Liver (tissue), 9 donors: ENCODE measurements around the gene PPP6R2. TPM values are rescaled to one million over a fixed set of nuclear protein-coding genes. Genes with fewer than 3 reads are reported as not detected.

Source experiments
- DNase-seq: peaks from one replicate; pipeline ENCODE4 v3.0.0-alpha.2; 2017; ENCODE audit warnings: low spot score
- H3K27ac ChIP-seq, 2 donors: one replicate each; pipeline ENCODE4 v1.7.0; 2013; ENCODE audit warnings: inconsistent platforms in 2 of 2, low read length in 2 of 2, control low read depth in 1 of 2, low read depth in 1 of 2, mild to moderate bottlenecking in 1 of 2
- H3K27me3 ChIP-seq, 4 donors: one replicate each; pipeline versions ENCODE4 v1.6.1 to v1.7.0; 2013; ENCODE audit warnings: low read length in 3 of 4, inconsistent platforms in 1 of 4, mild to moderate bottlenecking in 1 of 4, moderate library complexity in 1 of 4; ENCODE audit not compliant: control insufficient read depth in 4 of 4, insufficient read depth in 4 of 4
- H3K36me3 ChIP-seq, 4 donors: one replicate each; pipeline versions ENCODE4 v1.6.1 to v1.7.0; 2013; ENCODE audit warnings: low read length in 3 of 4, mild to moderate bottlenecking in 3 of 4, low read depth in 1 of 4, moderate library complexity in 1 of 4; ENCODE audit not compliant: control insufficient read depth in 4 of 4, insufficient read depth in 3 of 4
- H3K4me1 ChIP-seq, 4 donors: one replicate each; pipeline versions ENCODE4 v1.6.1 to v1.7.0; 2013; ENCODE audit warnings: low read length in 3 of 4, mild to moderate bottlenecking in 3 of 4, moderate library complexity in 1 of 4; ENCODE audit not compliant: control insufficient read depth in 4 of 4, insufficient read depth in 4 of 4
- H3K4me3 ChIP-seq, 3 donors: one replicate each; pipeline versions ENCODE4 v1.6.1 to v1.7.0; 2013; ENCODE audit warnings: low read length in 3 of 3, control low read depth in 1 of 3, low read depth in 1 of 3, mild to moderate bottlenecking in 1 of 3
- H3K9ac ChIP-seq, 2 donors: one replicate each; pipeline ENCODE4 v1.7.0; 2013; ENCODE audit warnings: low read length in 2 of 2, mild to moderate bottlenecking in 2 of 2, moderate library complexity in 2 of 2, control low read depth in 1 of 2, low read depth in 1 of 2
- H3K9me3 ChIP-seq, 4 donors: one replicate each; pipeline versions ENCODE4 v1.6.1 to v1.7.0; 2013; ENCODE audit warnings: low read length in 3 of 4; ENCODE audit not compliant: control insufficient read depth in 4 of 4
- EGR1 ChIP-seq, 2 donors: IDR thresholded peaks; 2 replicates each; pipeline ENCODE4 v1.6.1; 2016 to 2018; ENCODE audit warnings: antibody characterized with exemption in 2 of 2, low read depth in 2 of 2
- FOXA1 ChIP-seq: IDR thresholded peaks from 2 replicates; pipeline ENCODE4 v1.6.1; 2016; ENCODE audit warnings: antibody characterized with exemption
- FOXA2 ChIP-seq: IDR thresholded peaks from 2 replicates; pipeline ENCODE4 v1.6.1; 2016; ENCODE audit warnings: antibody characterized with exemption
- GABPA ChIP-seq, 2 donors: IDR thresholded peaks in 1 of 2; conservative IDR thresholded peaks in 1 of 2; 2 replicates each; pipeline ENCODE4 v1.6.1; 2016; ENCODE audit warnings: antibody characterized with exemption in 2 of 2, mild to moderate bottlenecking in 1 of 2, moderate library complexity in 1 of 2
- HNF4A ChIP-seq, 2 donors: conservative IDR thresholded peaks; 2 replicates each; pipeline ENCODE4 v1.6.1; 2016; ENCODE audit warnings: antibody characterized with exemption in 2 of 2, mild to moderate bottlenecking in 2 of 2
- HNF4G ChIP-seq: IDR thresholded peaks from 2 replicates; pipeline ENCODE4 v1.6.1; 2016; ENCODE audit warnings: antibody characterized with exemption
- JUND ChIP-seq, 2 donors: IDR thresholded peaks; 2 replicates each; pipeline ENCODE4 v1.6.1; 2016; ENCODE audit warnings: antibody characterized with exemption in 2 of 2
- NR2F2 ChIP-seq: IDR thresholded peaks from 2 replicates; pipeline ENCODE4 v1.6.1; 2016; ENCODE audit warnings: antibody characterized with exemption
- RAD21 ChIP-seq, 2 donors: IDR thresholded peaks; 2 replicates each; pipeline ENCODE4 v1.6.1; 2016; ENCODE audit warnings: antibody characterized with exemption in 2 of 2, mild to moderate bottlenecking in 2 of 2
- RXRA ChIP-seq, 2 donors: IDR thresholded peaks; 2 replicates each; pipeline ENCODE4 v1.6.1; 2017 to 2018; ENCODE audit warnings: antibody characterized with exemption in 2 of 2, mild to moderate bottlenecking in 1 of 2
- SP1 ChIP-seq: IDR thresholded peaks from 2 replicates; pipeline ENCODE4 v1.6.1; 2018; ENCODE audit warnings: antibody characterized with exemption, mild to moderate bottlenecking
- TAF1 ChIP-seq: conservative IDR thresholded peaks from 2 replicates; pipeline ENCODE4 v1.6.1; 2016; ENCODE audit warnings: antibody characterized with exemption, mild to moderate bottlenecking
- YY1 ChIP-seq: IDR thresholded peaks from 2 replicates; pipeline ENCODE4 v1.6.1; 2016; ENCODE audit warnings: antibody characterized with exemption, mild to moderate bottlenecking
- WGBS: extraction: QIAGEN DNeasy Blood & Tissue Kit; methylation state at CpG from one replicate; pipeline ENCODE4 v1.1.7; 2013; 5-methylcytosine and 5-hydroxymethylcytosine counted together
- polyA plus RNA-seq, 2 donors: library from polyadenylated mRNA; stranded (reverse) in 1 of 2; unstranded in 1 of 2; fragments of 200-250 nt in 1 of 2; fragments of >200 nt in 1 of 2; fragmentation: Nextera tagmentation in 1 of 2; extraction: Ambion mirVana in 1 of 2; gene quantifications; one replicate each; pipeline versions ENCODE4 v1.2.1 to v1.2.3, GENCODE V29; 2013 to 2015
- total RNA-seq, 2 donors: library from RNA; depleted of rRNA; stranded (reverse); fragments of >200 nt; gene quantifications; one replicate each; pipeline ENCODE4 v1.2.3, GENCODE V29; 2014
- TF ChIP-seq, protein P1 (sequence below): IDR thresholded peaks from 2 replicates; pipeline ENCODE4 v1.6.1; 2016; ENCODE audit warnings: antibody characterized with exemption
- TF ChIP-seq, protein P2 (sequence below): IDR thresholded peaks from 2 replicates; pipeline ENCODE4 v1.6.1; 2016; ENCODE audit warnings: antibody characterized with exemption
- TF ChIP-seq, protein P3 (sequence below): IDR thresholded peaks from 2 replicates; pipeline ENCODE4 v1.6.1; 2016; ENCODE audit warnings: antibody characterized with exemption
- TF ChIP-seq, protein P4 (sequence below): IDR thresholded peaks from 2 replicates; pipeline ENCODE4 v1.6.1; 2016; ENCODE audit warnings: antibody characterized with exemption, mild to moderate bottlenecking
- donor health status: healthy.
- donor health status: healthy.
- donor health status: healthy.
- donor health status: healthy.
- donor health status: healthy.

The PPP6R2 gene
- total and polyA plus RNA-seq, 4 donors = 28.8 to 117 (median 47.2) TPM

DNA sequence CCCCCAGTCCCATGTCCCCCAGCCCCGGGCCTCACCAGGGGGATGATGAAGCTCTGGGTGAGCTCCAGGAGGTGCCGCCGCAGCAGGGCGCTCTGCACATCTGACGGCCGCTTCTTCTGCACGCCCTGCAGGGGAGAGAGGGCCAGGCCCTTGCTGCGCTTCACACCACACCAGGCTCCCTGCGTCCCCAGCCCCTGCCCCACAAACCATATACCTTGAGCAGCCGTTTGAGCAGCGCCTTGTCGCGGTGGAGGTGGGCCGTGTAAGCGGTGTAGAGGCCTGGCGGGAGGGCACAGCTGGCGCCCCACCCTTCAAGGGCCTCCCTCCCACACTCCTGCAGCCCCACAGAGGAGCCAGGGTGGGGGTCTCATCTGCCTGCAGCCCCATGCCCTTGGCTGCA is 29.5 kb upstream of the PPP6R2 start (continued):
- TF ChIP-seq GABPA (IDR thresholded peaks at IDR 0.05 in 1 of 2, conservative IDR thresholded peaks at IDR 0.05 in 1 of 2) (no peak), HNF4A (conservative IDR thresholded peaks at IDR 0.05) (no peak), HNF4G (no peak), JUND (IDR thresholded peaks at IDR 0.05) (no peak)
- TF ChIP-seq, protein P1, sequence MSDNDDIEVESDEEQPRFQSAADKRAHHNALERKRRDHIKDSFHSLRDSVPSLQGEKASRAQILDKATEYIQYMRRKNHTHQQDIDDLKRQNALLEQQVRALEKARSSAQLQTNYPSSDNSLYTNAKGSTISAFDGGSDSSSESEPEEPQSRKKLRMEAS = no peak

DNA sequence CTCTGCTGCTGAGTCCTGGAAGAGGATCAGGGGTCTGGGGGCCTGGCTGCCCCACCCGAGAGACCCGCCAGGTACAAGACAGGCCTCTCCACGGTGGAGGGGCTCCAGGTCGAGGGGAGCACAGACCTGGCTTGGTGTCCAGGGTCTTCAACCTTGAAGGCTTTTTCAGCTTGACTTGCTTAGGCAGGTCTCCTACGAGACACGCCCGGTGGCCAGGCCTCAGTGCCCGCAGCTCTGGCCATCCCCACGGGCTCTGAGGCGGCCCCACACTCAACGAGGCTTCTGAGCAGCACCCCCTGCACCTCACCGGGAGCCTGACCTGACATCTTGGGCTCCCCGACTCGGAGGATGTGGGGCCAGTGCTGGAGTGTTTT is 29.1 kb upstream of the PPP6R2 start:
- DNase-seq = no peak
- no peaks in the 10 kb centered on the region for H3K27me3 ChIP-seq
- no peak overlapping the region for H3K27ac ChIP-seq
- H3K4me1 ChIP-seq = peaks cover 0 to 6% (median 0%) of the 10 kb centered on the region in 4 donors
- no peaks in the 10 kb centered on the region for H3K9me3 ChIP-seq
- TF ChIP-seq HNF4G (no peak), FOXA1 (no peak), HNF4A (conservative IDR thresholded peaks at IDR 0.05) (no peak), SP1 (no peak), NR2F2 (no peak), JUND (IDR thresholded peaks at IDR 0.05) (no peak), YY1 (no peak), RXRA (IDR thresholded peaks at IDR 0.05) (no peak), TAF1 (no peak), EGR1 (IDR thresholded peaks at IDR 0.05; ENCODE audit: low read depth in 2 of 2) (no peak)
- TF ChIP-seq, protein P2, sequence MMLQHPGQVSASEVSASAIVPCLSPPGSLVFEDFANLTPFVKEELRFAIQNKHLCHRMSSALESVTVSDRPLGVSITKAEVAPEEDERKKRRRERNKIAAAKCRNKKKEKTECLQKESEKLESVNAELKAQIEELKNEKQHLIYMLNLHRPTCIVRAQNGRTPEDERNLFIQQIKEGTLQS = no peak
- TF ChIP-seq, protein P3, sequence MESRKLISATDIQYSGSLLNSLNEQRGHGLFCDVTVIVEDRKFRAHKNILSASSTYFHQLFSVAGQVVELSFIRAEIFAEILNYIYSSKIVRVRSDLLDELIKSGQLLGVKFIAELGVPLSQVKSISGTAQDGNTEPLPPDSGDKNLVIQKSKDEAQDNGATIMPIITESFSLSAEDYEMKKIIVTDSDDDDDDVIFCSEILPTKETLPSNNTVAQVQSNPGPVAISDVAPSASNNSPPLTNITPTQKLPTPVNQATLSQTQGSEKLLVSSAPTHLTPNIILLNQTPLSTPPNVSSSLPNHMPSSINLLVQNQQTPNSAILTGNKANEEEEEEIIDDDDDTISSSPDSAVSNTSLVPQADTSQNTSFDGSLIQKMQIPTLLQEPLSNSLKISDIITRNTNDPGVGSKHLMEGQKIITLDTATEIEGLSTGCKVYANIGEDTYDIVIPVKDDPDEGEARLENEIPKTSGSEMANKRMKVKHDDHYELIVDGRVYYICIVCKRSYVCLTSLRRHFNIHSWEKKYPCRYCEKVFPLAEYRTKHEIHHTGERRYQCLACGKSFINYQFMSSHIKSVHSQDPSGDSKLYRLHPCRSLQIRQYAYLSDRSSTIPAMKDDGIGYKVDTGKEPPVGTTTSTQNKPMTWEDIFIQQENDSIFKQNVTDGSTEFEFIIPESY = no peak
- no peaks in the 10 kb centered on the region for H3K36me3 ChIP-seq
- H3K4me3 ChIP-seq = no peak overlapping the region
- 72% methylated on average over 14 of the region's 14 CpGs for WGBS
- no peak overlapping the region for H3K9ac ChIP-seq

DNA sequence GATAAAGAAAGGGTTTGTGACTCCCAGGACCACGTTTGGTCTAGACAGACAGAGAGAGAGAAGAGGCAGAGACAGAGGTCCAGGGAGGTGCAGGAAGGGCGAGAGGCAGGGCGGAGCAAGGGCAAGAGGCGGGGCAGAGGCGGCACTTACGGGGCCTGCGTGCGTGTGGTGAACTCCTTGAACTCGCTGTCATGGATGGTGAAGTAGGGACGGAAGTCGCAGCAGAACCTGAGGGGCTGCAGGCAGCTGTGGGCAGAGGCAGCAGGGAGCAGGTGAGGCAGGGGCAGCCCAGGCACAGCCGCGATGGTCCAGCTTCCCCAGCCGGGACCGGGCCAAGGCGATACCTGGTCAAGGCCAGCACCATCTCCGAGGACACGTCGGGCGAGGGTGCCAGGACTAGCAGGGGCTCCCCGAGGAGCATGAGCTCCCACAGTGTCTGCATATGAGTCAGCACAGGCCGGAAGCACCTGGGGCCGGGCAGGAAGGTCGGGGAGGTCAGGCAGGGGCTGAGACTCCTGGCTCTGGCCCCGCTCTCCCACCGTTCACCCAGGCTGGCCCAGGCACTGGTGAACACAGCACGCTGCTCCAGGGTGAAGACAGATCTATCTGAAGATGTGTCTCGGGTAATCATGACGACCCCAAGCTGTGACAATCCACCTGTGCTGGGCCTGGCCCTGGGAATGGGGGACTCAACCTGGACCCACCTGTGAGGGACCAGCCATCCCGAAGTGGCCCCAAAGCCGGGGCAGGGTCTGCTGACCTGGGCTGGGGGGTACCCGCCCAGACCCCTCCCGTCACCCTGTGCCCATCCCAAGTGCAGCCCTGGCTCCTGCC is 28.5 kb upstream of the PPP6R2 start:
- no peaks in the 10 kb centered on the region for H3K27me3 ChIP-seq
- no peaks in the 10 kb centered on the region for H3K9me3 ChIP-seq
- TF ChIP-seq, protein P4, sequence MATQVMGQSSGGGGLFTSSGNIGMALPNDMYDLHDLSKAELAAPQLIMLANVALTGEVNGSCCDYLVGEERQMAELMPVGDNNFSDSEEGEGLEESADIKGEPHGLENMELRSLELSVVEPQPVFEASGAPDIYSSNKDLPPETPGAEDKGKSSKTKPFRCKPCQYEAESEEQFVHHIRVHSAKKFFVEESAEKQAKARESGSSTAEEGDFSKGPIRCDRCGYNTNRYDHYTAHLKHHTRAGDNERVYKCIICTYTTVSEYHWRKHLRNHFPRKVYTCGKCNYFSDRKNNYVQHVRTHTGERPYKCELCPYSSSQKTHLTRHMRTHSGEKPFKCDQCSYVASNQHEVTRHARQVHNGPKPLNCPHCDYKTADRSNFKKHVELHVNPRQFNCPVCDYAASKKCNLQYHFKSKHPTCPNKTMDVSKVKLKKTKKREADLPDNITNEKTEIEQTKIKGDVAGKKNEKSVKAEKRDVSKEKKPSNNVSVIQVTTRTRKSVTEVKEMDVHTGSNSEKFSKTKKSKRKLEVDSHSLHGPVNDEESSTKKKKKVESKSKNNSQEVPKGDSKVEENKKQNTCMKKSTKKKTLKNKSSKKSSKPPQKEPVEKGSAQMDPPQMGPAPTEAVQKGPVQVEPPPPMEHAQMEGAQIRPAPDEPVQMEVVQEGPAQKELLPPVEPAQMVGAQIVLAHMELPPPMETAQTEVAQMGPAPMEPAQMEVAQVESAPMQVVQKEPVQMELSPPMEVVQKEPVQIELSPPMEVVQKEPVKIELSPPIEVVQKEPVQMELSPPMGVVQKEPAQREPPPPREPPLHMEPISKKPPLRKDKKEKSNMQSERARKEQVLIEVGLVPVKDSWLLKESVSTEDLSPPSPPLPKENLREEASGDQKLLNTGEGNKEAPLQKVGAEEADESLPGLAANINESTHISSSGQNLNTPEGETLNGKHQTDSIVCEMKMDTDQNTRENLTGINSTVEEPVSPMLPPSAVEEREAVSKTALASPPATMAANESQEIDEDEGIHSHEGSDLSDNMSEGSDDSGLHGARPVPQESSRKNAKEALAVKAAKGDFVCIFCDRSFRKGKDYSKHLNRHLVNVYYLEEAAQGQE = no peak
- TF ChIP-seq, protein P1 = no peak
- TF ChIP-seq RAD21 (IDR thresholded peaks at IDR 0.05) (no peak), EGR1 (IDR thresholded peaks at IDR 0.05; ENCODE audit: low read depth in 2 of 2) (no peak), HNF4G (no peak), TAF1 (no peak), FOXA2 (no peak), RXRA (IDR thresholded peaks at IDR 0.05) (no peak), HNF4A (conservative IDR thresholded peaks at IDR 0.05) (no peak)
- TF ChIP-seq, protein P2 = no peak
- no peak for DNase-seq
- H3K4me3 ChIP-seq = no peak overlapping the region
- 70% methylated on average over 33 of the region's 33 CpGs for WGBS
- no peaks in the 10 kb centered on the region for H3K36me3 ChIP-seq
- H3K27ac ChIP-seq = no peak overlapping the region
- no peak overlapping the region for H3K9ac ChIP-seq
- peaks cover 0 to under 1% (median 0%) of the 10 kb centered on the region in 4 donors for H3K4me1 ChIP-seq
